HG03095 (cell line): ENCODE results near the gene KPNA2.

Experiments used
- ATAC-seq: cut with Tn5 transposase; IDR thresholded peaks from one replicate; pipeline ENCODE4 v1.9.1; 2021; ENCODE audit warnings: moderate library complexity; ENCODE audit not compliant: unreplicated experiment

Gene KPNA2

GRCh38 chr17:68095205-68095811 lies 59.8 kb downstream of the KPNA2 start:
- no peak for ATAC-seq

- ATAC-seq: no peak
Measured at GRCh38 chr17:68096111-68096510, 60.6 kb downstream of the KPNA2 start.
